RKO (cell line): ENCODE data around the gene SGMS1.

Experiments used
- DNase-seq: peaks from one replicate; pipeline ENCODE4 v3.0.0-alpha.2; 2016; ENCODE audit warnings: low spot score

The SGMS1 gene

DNA sequence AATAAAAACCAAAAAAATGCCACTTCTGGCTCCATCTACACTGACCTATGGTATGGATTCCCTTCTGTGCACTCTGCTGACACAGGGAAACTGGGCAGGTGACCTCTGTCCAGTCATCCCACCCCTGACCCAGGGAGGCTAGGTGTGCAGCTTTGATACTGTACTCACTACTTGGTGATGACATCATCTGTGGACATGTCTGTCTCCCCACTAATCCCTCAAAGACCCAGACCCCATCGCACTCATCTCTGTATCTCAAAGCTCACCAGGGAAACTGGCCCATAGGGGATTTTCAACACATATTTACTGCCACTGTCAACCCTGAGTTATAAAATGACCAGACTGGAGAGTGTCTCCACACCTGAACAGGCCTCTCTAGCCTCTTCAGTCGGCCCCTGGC lies 10.6 kb downstream of the SGMS1 start:
- DNase-seq, result no peak

DNA sequence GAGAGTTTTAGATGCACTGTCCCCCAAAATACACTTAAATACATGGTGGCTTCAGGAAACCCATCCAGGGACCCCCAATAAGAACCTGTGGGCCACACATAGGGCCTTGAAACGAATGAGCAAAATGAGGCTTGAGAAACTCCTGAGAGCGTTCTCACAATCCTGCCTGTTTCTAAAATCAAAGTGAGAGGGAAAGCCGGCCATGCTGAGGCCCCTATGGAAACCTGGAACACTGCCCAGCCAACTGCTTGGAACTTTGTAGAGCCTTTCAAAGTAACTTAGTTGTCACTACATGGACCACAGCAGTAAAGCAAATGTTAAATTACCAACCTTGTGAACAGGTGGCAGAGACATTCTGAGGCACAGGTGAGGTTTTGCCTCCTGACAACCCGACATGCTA lies 13.4 kb downstream of the SGMS1 start:
- DNase-seq, result no peak

- no peak for DNase-seq
These were observed 16.3 kb downstream of the SGMS1 start for GRCh38 chr10:50607356-50607925.

GRCh38 chr10:50605951-50606270 lies 17.8 kb downstream of the SGMS1 start:
- no peak for DNase-seq

DNA sequence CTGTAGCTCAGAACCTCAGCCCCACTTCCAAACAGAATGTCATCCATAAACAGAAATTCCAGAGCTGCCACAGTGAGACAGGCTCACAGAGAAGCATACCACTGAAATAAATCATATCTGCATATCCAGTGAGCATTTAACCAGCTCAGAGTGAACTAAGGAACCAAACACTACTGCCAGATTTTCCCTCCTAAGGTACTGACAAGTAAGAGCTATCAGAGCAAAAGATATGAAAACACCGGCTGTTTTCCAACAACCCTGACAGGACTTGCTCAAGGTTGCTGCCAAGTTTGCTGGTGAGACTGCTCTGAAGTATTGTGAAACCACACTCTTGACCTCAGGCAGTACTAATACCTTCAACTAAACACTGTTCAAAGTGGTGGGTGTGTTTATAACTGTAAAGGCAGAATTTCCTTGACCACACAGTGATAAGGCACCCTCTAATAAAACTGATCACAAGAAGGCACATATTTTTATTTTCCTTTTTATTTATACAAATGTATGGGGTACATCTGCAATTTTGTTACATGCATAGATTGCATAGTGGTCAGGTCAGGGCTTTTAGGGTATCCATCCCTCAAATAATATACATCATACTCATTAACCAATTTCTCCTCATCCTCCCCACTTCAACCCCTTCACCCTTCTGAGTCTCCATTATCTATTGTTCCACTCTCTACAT lies 18.3 kb downstream of the SGMS1 start:
- DNase-seq, result no peak

DNA sequence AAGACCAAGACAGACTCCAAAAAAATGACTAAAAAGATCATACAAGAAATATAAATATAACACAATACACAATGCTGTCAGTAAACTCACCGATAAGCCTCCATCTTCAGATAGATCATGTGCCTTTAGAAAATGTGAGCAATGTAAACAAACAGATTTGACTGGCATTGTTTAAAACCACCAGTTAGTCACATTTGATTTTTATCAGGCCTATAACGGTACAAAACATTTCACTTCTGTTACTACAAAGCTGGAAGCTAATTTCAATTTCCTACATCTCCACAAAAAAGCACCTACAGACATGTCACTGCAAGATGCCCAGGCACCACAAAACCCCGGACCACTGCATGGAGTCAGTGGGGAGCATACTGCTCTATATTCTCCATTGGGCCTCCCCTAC lies 18.9 kb downstream of the SGMS1 start:
- DNase-seq, result no peak

DNA sequence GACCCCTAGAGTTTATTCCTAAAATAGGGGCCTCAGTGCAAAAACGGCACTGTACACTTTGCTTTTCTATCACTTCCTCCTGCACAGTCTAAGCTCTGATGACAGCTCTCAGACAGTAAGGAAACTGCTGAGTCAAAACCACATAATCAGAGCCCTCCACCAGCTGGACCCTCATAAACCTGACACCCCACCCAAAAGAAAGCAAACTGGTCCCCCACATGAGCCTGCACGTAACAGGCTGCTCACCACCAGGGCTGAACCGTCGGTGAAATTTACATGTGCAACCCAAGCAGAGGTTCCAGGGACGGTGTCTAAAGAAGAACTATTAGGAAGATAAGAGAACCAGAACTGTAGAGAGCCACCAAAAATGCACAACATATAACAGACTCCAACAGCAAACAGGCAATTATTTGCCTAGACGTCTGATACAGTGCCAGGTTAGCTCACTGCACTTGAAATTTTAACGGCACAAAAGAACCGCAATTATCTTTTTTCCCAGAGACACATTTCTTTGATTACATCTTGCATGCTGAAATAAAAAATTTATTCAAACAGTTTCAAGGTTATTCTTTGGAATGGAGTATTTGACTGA lies 19.6 kb downstream of the SGMS1 start:
- DNase-seq, result no peak

- no peak for DNase-seq
These were observed 20.5 kb downstream of the SGMS1 start for GRCh38 chr10:50603151-50603850.

DNA sequence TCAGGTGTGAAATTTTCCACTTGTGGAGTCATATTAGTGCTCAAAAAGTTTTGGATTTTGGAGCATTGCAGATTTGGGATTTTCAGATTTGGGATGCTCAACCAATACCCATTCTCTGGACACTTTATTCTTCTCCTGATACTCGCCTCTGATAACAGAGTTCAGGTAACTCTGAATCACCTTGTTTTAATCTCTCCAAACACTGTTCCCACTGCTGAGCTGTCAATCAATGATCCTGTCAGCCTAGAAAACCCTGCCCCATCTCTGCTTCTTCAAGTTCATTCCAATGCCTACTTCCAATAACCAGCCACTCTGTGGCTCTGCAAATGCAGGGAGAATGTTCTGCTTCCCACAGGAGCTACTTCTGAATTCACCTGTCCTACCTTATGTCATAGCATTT lies 21.8 kb downstream of the SGMS1 start:
- no peak for DNase-seq

DNA sequence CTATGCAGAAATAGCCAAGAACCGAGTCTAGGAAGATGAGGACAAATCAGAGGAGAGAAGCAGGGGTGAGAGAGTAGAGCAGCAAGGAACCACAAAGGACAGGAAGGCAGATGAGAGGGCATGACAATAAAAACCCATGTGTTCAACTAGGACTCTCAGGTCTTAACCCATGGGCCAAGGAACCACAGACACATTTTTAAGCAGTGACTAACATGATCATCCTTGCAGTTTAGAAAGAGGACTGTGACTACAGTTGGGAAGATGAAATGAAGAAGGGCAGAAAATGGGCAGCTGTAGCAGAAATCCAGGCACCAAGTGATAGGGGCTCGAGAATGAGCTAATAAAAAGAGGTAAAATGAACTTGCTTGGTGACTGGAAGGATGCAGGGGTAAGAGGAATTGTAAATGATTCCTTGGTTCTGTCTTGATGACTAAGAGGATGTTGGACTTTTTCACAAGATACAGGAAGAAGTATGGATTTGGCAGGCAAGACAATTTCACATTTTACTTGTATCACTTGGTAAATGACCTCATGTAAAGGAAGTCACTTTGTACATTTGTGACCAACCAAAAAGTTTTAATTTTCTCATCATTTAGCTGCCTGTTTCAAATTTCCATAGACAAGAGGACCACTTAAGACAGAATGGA lies 22.8 kb downstream of the SGMS1 start:
- DNase-seq, result no peak

- DNase-seq, result no peak
These were observed 23.5 kb downstream of the SGMS1 start for GRCh38 chr10:50600286-50600685.

DNA sequence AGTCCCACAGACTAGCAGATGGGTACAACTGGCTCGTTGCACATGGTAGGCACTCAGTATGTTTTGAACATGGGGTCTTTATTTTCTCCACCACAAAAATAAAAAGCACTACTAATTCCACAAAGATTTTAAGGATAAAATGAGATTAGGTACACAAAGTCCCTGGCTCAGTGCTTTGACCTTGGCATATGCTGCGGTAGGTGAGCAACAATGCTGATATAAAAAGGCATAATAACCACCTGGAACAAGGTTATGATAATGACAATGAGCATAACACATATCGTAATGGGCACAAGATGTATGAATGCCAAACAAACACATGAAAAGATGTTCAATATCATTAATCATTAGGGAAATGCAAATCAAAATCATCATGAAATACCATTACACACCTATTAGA lies 26.9 kb downstream of the SGMS1 start:
- DNase-seq, result no peak

DNA sequence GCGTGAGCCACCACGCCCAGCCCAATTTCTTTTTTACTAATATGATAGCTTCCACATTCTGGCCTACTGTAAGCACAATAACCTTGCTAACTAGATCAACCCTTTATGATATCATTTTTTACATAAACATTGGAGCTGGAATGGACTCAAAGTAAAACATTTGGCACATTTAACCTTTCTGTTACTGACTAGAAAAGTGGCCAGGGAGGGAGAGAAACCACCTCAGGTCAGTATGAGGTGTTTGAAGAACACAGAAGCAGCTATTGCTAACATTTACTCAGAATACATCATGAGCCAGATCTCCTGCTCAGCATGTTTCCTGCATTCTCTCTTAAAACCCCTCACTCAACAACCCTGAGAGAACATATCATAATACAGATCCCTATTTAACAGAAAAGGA lies 27.3 kb downstream of the SGMS1 start:
- DNase-seq, result no peak

- no peak for DNase-seq
These were observed 28.0 kb downstream of the SGMS1 start for GRCh38 chr10:50595785-50596184.

- DNase-seq, result peak; percentile 37
These were observed 30.0 kb downstream of the SGMS1 start for GRCh38 chr10:50593523-50594376.

- DNase-seq, result no peak
These were observed 30.8 kb downstream of the SGMS1 start for GRCh38 chr10:50592961-50593418.

DNA sequence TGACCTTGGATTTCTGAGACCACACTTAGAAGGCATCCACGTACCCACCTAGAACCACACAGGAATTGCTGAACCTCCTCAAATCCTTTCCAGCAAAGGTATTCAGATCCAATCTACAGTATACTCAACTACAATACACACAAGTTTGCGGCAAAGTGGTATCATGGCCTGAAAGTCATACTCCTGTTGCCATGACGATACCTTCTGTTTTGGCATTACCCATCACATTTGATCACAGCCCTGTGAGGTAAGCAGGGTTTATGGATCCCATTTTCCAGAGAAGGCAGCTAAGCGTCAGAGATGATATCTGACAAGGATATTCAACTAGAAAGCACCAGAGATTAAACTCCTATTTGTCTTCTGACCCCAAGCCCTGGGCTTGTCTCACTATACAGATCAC lies 32.8 kb downstream of the SGMS1 start:
- DNase-seq, result no peak

- DNase-seq, result no peak
These were observed 37.0 kb downstream of the SGMS1 start for GRCh38 chr10:50586740-50587088.

DNA sequence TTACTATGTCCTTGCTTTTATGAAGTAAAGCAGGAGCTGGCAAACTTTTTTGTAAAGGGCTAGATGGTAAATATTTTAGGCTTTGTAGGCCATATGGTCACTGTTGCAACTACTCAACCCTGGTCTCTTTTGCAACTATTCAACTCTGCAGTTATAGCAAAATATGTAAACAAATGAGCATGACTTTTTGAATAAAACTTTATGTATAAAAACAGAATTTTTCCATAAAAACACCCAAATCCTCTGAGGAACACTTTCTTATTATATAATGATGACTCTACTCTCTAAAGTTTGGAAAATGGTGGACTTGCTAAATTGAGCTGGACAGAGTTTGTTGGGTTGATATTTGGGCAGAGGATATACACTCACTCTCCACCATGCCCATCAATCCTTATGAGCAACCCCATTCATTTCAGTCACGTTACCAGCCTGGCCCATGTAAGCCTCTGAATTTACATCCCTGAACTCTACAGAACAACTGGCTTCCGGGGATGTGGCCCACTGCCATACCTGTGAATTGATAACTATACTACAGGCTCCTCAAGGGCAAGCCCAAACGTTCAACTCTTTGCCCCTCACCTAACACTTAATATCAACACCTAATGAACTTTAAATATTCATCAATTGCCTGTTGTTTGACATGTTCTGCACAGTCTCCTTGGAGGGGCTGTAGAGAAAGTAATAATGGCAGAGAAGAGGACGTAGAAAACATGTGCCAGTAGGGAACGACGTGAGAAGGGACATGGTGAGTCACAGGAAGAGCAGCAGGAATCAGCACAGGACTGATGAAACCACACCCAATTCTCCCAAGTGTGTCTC lies 37.6 kb downstream of the SGMS1 start:
- DNase-seq, result peak; percentile 21

- DNase-seq, result peak; percentile 51
These were observed 40.7 kb downstream of the SGMS1 start for GRCh38 chr10:50582766-50583762.
